Measurements from ENCODE around the gene IGSF3.
"Not testable (repeated sequence)": the region's sequence is repeated elsewhere in the genome, so short reads cannot be mapped to it uniquely, and the experiment has no call there.

- TF ChIP-seq CTCF (conservative IDR thresholded peaks at IDR 0.05 in 1 of 2, IDR thresholded peaks at IDR 0.05 in 1 of 2; ENCODE audit: low read depth in 1 of 2, low read length in 2 of 2) = peak; percentile 46 to 60
- not testable (repeated sequence) for TF ChIP-seq EZH2 (IDR thresholded peaks at IDR 0.05; ENCODE audit: low read length, missing control alignments)
Measured at GRCh38 chr1:116595946-116596741, 71.4 kb downstream of the IGSF3 start.
